Measurements from ENCODE around the gene CHURC1.

CHURC1 gene

DNA sequence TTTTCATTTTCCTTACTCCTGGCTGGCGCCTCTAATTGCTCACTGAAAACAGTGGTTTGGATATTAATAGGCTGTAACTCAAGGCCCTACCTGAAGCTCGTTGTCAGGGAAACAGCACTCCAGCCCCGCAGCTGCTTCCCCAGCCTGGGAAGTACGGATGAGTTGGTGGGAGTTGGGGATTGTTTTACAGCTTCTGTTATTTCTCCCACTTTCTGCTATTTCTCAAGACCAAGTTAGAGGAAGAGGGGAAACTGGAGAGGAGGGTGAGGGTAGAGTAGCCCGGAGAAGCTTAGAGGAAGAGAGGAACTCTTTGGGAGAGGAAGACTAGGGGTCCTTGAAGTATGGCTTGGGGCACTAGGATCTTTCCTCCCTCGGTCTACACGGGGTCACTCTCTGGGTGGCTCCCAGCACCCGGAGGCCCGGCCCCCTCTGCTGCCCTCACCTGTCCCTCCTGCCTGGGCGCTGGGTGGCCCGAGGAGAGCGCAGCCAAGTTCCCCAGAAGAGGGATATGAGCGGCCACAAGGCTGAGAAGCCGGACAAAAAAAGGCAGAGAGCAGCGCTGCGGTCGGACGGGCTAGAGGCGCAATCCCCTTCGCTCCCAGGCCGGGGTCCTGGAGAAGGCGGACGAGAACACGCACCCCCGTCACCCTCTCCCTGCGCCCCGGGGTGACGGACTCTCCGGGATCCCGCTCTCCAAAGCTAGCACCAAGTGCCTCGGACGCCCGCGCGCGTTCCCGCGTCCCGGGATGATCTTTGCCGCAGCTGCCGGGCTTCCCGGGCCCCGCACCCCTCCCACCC, 35.2 kb upstream of the CHURC1 start:
- H3K27me3 ChIP-seq (replicated peaks; ENCODE audit: control insufficient read depth, insufficient read depth, low read length), result peaks cover 78% of the 10 kb centered on the region

GRCh38 chr14:64879635-64880220, 34.5 kb upstream of the CHURC1 start, which contains the start of gene SPTB:
TSS of gene SPTB (minus strand) at chr14:64879907. CDS start at chr14:64823094, 56,813 bp downstream.
- H3K9ac ChIP-seq (ENCODE audit: low read length), result no peak within 1 kb of the TSS
- H3K4me3 ChIP-seq (ENCODE audit: low read length), result peak within 1 kb of the TSS; percentile 62
- H3K27me3 ChIP-seq (replicated peaks; ENCODE audit: control insufficient read depth, insufficient read depth, low read length), result peaks cover 79% of the 10 kb centered on the region
- peak; percentile 14 for DNase-seq (ENCODE audit: low read depth)
- peaks cover 3% of the 10 kb centered on the region for H3K4me1 ChIP-seq (ENCODE audit: control insufficient read depth, insufficient read depth, low read length)
- no peaks in the 10 kb centered on the region for H3K36me3 ChIP-seq (ENCODE audit: control insufficient read depth, insufficient read depth, low read length, severe bottlenecking)
- H3K9me3 ChIP-seq (ENCODE audit: control insufficient read depth, low read length), result no peaks in the 10 kb centered on the region

More for the DNA sequence above, 35.2 kb upstream of the CHURC1 start:
- no peak overlapping the region for H3K4me3 ChIP-seq (ENCODE audit: low read length)
- peaks cover 3% of the 10 kb centered on the region for H3K4me1 ChIP-seq (ENCODE audit: control insufficient read depth, insufficient read depth, low read length)
- no peaks in the 10 kb centered on the region for H3K9me3 ChIP-seq (ENCODE audit: control insufficient read depth, low read length)
- no peak overlapping the region for H3K9ac ChIP-seq (ENCODE audit: low read length)
- no peaks in the 10 kb centered on the region for H3K36me3 ChIP-seq (ENCODE audit: control insufficient read depth, insufficient read depth, low read length, severe bottlenecking)
- DNase-seq (ENCODE audit: low read depth), result peak; percentile 9

DNA sequence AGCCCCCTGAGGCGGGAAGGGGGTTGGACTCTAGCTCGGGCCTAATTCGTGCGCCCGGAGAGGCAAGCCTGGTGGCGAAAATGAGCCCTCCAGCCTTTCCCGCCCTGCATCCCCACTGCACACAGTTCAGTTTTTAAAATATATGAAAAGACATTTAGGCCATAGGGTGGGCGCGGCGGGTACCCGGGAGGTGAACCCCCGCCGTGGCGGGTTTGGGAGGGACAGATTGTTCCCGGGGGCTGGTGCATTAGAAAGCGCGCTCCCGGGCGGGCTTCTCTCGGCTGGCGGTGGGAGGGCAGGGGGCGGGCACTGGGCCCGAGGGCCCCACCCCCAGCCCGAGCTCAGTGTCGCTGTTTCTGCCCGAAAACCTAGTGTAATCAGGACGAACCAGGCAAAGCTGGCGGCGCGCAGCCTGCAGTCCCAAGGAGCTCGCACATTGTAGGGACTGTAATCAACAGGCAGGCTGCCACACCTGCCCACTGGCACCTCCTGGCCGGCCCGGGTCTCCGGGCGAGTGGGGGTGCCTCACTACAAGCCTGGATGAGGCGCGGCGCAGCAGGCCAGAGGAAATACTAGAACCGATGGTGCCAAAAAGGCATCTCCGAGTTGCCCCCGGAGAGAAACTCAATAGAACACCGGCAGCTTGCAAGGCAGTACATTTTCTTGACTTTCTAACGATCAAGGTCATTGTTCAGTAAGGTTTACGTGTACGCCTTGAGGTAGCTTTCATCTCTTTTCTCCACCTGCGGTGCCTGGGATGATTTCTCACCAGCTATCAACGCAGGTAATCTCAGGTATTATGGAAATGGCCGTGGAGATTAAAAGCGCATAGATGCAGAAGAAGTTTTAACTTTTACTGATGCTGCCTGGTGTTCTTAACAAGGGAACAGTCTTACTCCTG, 33.8 kb upstream of the CHURC1 start:
- H3K27me3 ChIP-seq (replicated peaks; ENCODE audit: control insufficient read depth, insufficient read depth, low read length), result peaks cover 76% of the 10 kb centered on the region
- no peaks in the 10 kb centered on the region for H3K9me3 ChIP-seq (ENCODE audit: control insufficient read depth, low read length)
- H3K36me3 ChIP-seq (ENCODE audit: control insufficient read depth, insufficient read depth, low read length, severe bottlenecking), result no peaks in the 10 kb centered on the region
- peak; percentile 44 for DNase-seq (ENCODE audit: low read depth)
- peak overlapping the region; percentile 62 for H3K4me3 ChIP-seq (ENCODE audit: low read length)
- H3K4me1 ChIP-seq (ENCODE audit: control insufficient read depth, insufficient read depth, low read length), result peaks cover 3% of the 10 kb centered on the region
- H3K9ac ChIP-seq (ENCODE audit: low read length), result no peak overlapping the region

DNA sequence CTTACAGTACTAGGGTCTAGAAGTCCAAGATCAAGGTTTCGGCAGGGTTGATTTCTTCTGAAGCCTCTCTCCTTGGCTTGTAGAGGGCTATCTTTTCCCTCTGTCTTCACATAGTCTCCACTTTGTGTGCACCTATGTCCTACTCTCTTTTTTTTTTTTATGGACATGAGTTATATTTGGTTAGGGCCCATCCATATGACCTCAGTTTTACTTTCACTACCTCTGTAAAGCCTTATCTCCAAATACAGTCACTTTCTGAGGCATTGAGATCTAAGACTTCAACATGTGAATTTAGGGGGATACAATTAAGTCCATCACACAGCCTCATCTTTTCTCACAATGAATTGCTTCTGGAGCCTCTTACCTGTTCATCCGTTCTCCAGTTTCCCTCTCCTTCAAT, 28.7 kb upstream of the CHURC1 start:
- Histone ChIP-seq H3K4me1 (ENCODE audit: control insufficient read depth, insufficient read depth, low read length) (no peaks in the 10 kb centered on the region), H3K27me3 (replicated peaks; ENCODE audit: control insufficient read depth, insufficient read depth, low read length) (peaks cover 62% of the 10 kb centered on the region), H3K9me3 (ENCODE audit: control insufficient read depth, low read length) (no peaks in the 10 kb centered on the region), H3K4me3 (ENCODE audit: low read length) (no peak overlapping the region), H3K9ac (ENCODE audit: low read length) (no peak overlapping the region), H3K36me3 (ENCODE audit: control insufficient read depth, insufficient read depth, low read length, severe bottlenecking) (no peaks in the 10 kb centered on the region)
- no peak for DNase-seq (ENCODE audit: low read depth)

- no peak for DNase-seq (ENCODE audit: low read depth)
- Histone ChIP-seq H3K4me1 (ENCODE audit: control insufficient read depth, insufficient read depth, low read length) (no peaks in the 10 kb centered on the region), H3K9ac (ENCODE audit: low read length) (no peak overlapping the region), H3K27me3 (replicated peaks; ENCODE audit: control insufficient read depth, insufficient read depth, low read length) (peaks cover 48% of the 10 kb centered on the region), H3K9me3 (ENCODE audit: control insufficient read depth, low read length) (no peaks in the 10 kb centered on the region), H3K36me3 (ENCODE audit: control insufficient read depth, insufficient read depth, low read length, severe bottlenecking) (no peaks in the 10 kb centered on the region), H3K4me3 (ENCODE audit: low read length) (no peak overlapping the region)
These were observed 24.9 kb upstream of the CHURC1 start for GRCh38 chr14:64889352-64889751.

- no peaks in the 10 kb centered on the region for H3K36me3 ChIP-seq (ENCODE audit: control insufficient read depth, insufficient read depth, low read length, severe bottlenecking)
- peaks cover 32% of the 10 kb centered on the region for H3K27me3 ChIP-seq (replicated peaks; ENCODE audit: control insufficient read depth, insufficient read depth, low read length)
- DNase-seq (ENCODE audit: low read depth), result no peak
- H3K9ac ChIP-seq (ENCODE audit: low read length), result no peak overlapping the region
- no peak overlapping the region for H3K4me3 ChIP-seq (ENCODE audit: low read length)
- no peaks in the 10 kb centered on the region for H3K4me1 ChIP-seq (ENCODE audit: control insufficient read depth, insufficient read depth, low read length)
- no peaks in the 10 kb centered on the region for H3K9me3 ChIP-seq (ENCODE audit: control insufficient read depth, low read length)
These were observed 22.9 kb upstream of the CHURC1 start for GRCh38 chr14:64891173-64891838.

DNA sequence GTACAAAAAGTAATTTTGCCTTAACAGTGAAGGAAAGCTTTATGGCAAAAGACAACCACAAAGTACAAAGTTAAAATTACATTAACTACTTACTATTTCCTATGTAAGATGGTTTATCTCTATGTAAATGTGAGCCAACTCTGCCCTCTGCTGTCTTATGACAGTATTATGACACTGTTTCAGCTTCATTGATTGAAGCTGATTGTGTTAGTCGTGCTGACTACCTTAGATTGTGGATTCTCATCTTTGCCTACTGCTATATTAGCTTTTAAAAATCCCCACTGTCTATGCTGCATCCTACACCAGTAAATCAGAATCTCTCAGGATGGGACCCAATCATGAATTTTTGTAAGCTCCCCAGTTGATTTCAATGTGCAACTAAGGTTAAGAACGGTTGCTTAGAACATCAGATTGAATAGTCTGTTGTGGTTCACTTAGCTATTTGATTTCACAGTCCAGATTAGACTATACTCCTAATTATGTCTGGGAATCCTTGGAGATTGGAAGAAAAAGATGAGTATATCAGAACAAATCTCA, 22.3 kb upstream of the CHURC1 start:
- Histone ChIP-seq H3K9me3 (ENCODE audit: control insufficient read depth, low read length) (no peaks in the 10 kb centered on the region), H3K4me3 (ENCODE audit: low read length) (no peak overlapping the region), H3K9ac (ENCODE audit: low read length) (no peak overlapping the region), H3K36me3 (ENCODE audit: control insufficient read depth, insufficient read depth, low read length, severe bottlenecking) (no peaks in the 10 kb centered on the region), H3K4me1 (ENCODE audit: control insufficient read depth, insufficient read depth, low read length) (no peaks in the 10 kb centered on the region), H3K27me3 (replicated peaks; ENCODE audit: control insufficient read depth, insufficient read depth, low read length) (peaks cover 28% of the 10 kb centered on the region)
- peak; percentile 81 for DNase-seq (ENCODE audit: low read depth)

DNA sequence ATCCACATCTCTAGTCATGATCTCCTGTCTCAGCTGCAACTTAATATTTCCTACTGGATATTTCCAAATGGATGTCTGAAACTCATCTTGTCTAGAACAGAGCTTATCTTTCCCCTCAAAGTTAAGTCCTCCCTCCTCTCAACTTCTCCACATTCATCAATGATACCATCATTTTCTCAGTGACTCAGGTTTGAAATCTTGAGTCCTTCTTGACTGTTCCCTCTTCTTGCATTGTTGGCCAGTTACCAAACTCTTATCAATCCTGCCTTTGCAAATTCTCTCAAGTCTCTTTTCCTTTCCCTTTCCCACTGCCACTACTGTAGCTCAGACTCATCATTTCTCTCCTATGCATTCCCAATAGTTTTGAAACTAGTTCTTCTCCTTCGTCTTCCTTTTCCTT, 14.3 kb upstream of the CHURC1 start:
- H3K4me1 ChIP-seq (ENCODE audit: control insufficient read depth, insufficient read depth, low read length), result no peaks in the 10 kb centered on the region
- no peak overlapping the region for H3K9ac ChIP-seq (ENCODE audit: low read length)
- no peaks in the 10 kb centered on the region for H3K36me3 ChIP-seq (ENCODE audit: control insufficient read depth, insufficient read depth, low read length, severe bottlenecking)
- no peak for DNase-seq (ENCODE audit: low read depth)
- H3K27me3 ChIP-seq (replicated peaks; ENCODE audit: control insufficient read depth, insufficient read depth, low read length), result peaks cover 25% of the 10 kb centered on the region
- no peaks in the 10 kb centered on the region for H3K9me3 ChIP-seq (ENCODE audit: control insufficient read depth, low read length)
- H3K4me3 ChIP-seq (ENCODE audit: low read length), result no peak overlapping the region

DNA sequence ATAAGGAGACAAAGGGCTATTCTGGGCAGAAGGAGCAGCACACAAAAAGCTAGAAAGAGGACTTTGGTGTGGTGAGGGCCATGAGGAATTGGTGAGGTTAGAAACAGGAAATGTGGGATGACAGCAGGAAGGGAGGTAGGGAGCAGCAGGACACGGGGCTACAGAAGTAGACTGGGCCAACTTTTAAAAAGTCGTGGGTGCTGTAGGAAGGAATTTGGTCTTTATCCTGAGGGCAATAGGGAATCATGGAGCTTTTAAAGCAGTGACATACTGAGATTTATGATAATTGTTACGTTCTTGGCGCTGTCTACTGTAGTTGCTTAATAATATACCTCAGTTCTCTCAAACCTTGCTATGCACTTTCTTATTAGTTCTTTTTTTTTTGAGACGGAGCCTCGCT, 8.2 kb upstream of the CHURC1 start:
- DNase-seq (ENCODE audit: low read depth), result no peak
- Histone ChIP-seq H3K9me3 (ENCODE audit: control insufficient read depth, low read length) (no peaks in the 10 kb centered on the region), H3K4me3 (ENCODE audit: low read length) (no peak overlapping the region), H3K4me1 (ENCODE audit: control insufficient read depth, insufficient read depth, low read length) (peaks cover 10% of the 10 kb centered on the region), H3K36me3 (ENCODE audit: control insufficient read depth, insufficient read depth, low read length, severe bottlenecking) (no peaks in the 10 kb centered on the region), H3K27me3 (replicated peaks; ENCODE audit: control insufficient read depth, insufficient read depth, low read length) (peaks cover 24% of the 10 kb centered on the region), H3K9ac (ENCODE audit: low read length) (no peak overlapping the region)

- H3K27me3 ChIP-seq (replicated peaks; ENCODE audit: control insufficient read depth, insufficient read depth, low read length), result peaks cover 16% of the 10 kb centered on the region
- H3K9ac ChIP-seq (ENCODE audit: low read length), result no peak overlapping the region
- no peaks in the 10 kb centered on the region for H3K36me3 ChIP-seq (ENCODE audit: control insufficient read depth, insufficient read depth, low read length, severe bottlenecking)
- H3K4me3 ChIP-seq (ENCODE audit: low read length), result no peak overlapping the region
- peak; percentile 81 for DNase-seq (ENCODE audit: low read depth)
- H3K9me3 ChIP-seq (ENCODE audit: control insufficient read depth, low read length), result no peaks in the 10 kb centered on the region
- H3K4me1 ChIP-seq (ENCODE audit: control insufficient read depth, insufficient read depth, low read length), result peaks cover 17% of the 10 kb centered on the region
These were observed 3.3 kb upstream of the CHURC1 start for GRCh38 chr14:64910847-64911495.

Measured in adipocyte (in vitro differentiated cells).